Activated B cell treated with CpG ODN at 0.5 μM for 24 hours (primary cell): Measurements from ENCODE around the gene ACSM6. TPM values are rescaled to one million over a fixed set of nuclear protein-coding genes. Genes with fewer than 3 reads are reported as not detected.

Experiments
- ATAC-seq: fragments of 200-7000 bp; cut with Tn5 transposase; one replicate; pipeline ENCODE4 v1.10.0; 2021; ENCODE audit warnings: low read depth, mild to moderate bottlenecking, moderate library complexity
- CTCF ChIA-PET: fragments of 350-600 bp; sonication (Branson Sonifier 250); formaldehyde crosslinking; loops from one replicate; lab custom pipeline; 2021; ENCODE audit warnings: antibody characterized with exemption; lab: Charles Lee
- POLR2A ChIA-PET: fragments of 350-600 bp; sonication (Branson Sonifier 250); formaldehyde crosslinking; loops from one replicate; lab custom pipeline; 2021; ENCODE audit warnings: antibody characterized with exemption; lab: Charles Lee
- DNase-seq: peaks from one replicate; pipeline ENCODE4 v3.0.0; 2022
- H3K27ac Mint-ChIP-seq: one replicate; pipeline ENCODE4 v1.8.0; 2020; ENCODE audit warnings: mixed read lengths
- H3K27me3 Mint-ChIP-seq: one replicate; pipeline ENCODE4 v1.8.0; 2021; ENCODE audit warnings: mixed read lengths
- H3K36me3 Mint-ChIP-seq: one replicate; pipeline ENCODE4 v1.8.0; 2021; ENCODE audit warnings: low read depth, mixed read lengths
- H3K4me1 Mint-ChIP-seq: one replicate; pipeline ENCODE4 v1.8.0; 2021; ENCODE audit warnings: mixed read lengths
- H3K4me3 Mint-ChIP-seq: one replicate; pipeline ENCODE4 v1.8.0; 2020; ENCODE audit warnings: mild to moderate bottlenecking, mixed read lengths
- H3K9me3 Mint-ChIP-seq: one replicate; pipeline ENCODE4 v1.8.0; 2020; ENCODE audit warnings: mixed read lengths
- CTCF ChIP-seq: fragments of 200-600 bp; IDR thresholded peaks from one replicate; pipeline ENCODE4 v1.8.0; 2022; ENCODE audit warnings: antibody characterized with exemption, mild to moderate bottlenecking
- intact Hi-C: fragments of 100-400 bp; cut with micrococcal nuclease; formaldehyde crosslinking; loops from one replicate; pipeline ENCODE4 v1.15.1; 2024
- total RNA-seq: library from RNA; stranded (reverse); gene quantifications from 2 replicates; pipeline ENCODE4 v1.2.3, GENCODE V29; 2022

The ACSM6 gene
- total RNA-seq, 1 donor from 2014 or later = not detected

- no peak for ATAC-seq
- Mint-ChIP-seq H3K27me3 (no peaks in the 10 kb centered on the region), H3K4me1 (peaks cover 43% of the 10 kb centered on the region), H3K4me3 (no peak overlapping the region), H3K27ac (peak overlapping the region; percentile 39), H3K36me3 (peaks cover 84% of the 10 kb centered on the region), H3K9me3 (no peaks in the 10 kb centered on the region)
- TF ChIP-seq CTCF = no peak
- intact Hi-C loops = loop anchor here (10.0 kb wide), 1 partner anchor 346 kb away; no protein-coding TSS in a partner anchor
- DNase-seq = no peak
- ChIA-PET CTCF (interaction anchor here (10.8 kb wide), 1 partner anchor 112 kb away, joined by 338 read pairs; no protein-coding TSS in a partner anchor), POLR2A (interaction anchor here (1.0 kb wide), 1 partner anchor 42 kb away, joined by 3 read pairs; the partner anchor contains the start of gene PDLIM1)
Measured at GRCh38 chr10:95248989-95249388, 55.0 kb downstream of the ACSM6 start.

GRCh38 chr10:95249467-95249866 lies 55.4 kb downstream of the ACSM6 start:
- intact Hi-C loops = loop anchor here (10.0 kb wide), 1 partner anchor 345 kb away; no protein-coding TSS in a partner anchor
- Mint-ChIP-seq H3K27ac (no peak overlapping the region), H3K4me1 (peaks cover 47% of the 10 kb centered on the region)

GRCh38 chr10:95250856-95251255 lies 56.8 kb downstream of the ACSM6 start:
- CTCF ChIA-PET = interaction anchor here (0.9 to 10.8 kb wide), 2 partner anchors 111 to 112 kb away, joined by 5 to 338 read pairs; no protein-coding TSS in a partner anchor
- POLR2A ChIA-PET = interaction anchor here (0.6 kb wide), 1 partner anchor 92 kb away, joined by 7 read pairs; no protein-coding TSS in a partner anchor
- no peak for ATAC-seq
- intact Hi-C loops = no loop called here
- Mint-ChIP-seq H3K36me3 (peaks cover 78% of the 10 kb centered on the region), H3K4me3 (no peak overlapping the region), H3K9me3 (no peaks in the 10 kb centered on the region), H3K4me1 (peaks cover 52% of the 10 kb centered on the region), H3K27me3 (no peaks in the 10 kb centered on the region), H3K27ac (no peak overlapping the region)
- no peak for TF ChIP-seq CTCF
- no peak for DNase-seq

More at GRCh38 chr10:95249467-95249866, 55.4 kb downstream of the ACSM6 start:
- H3K27me3 Mint-ChIP-seq = no peaks in the 10 kb centered on the region
- POLR2A ChIA-PET = interaction anchor here (1.0 kb wide), 1 partner anchor 41 kb away, joined by 3 read pairs; the partner anchor contains the start of gene PDLIM1
- DNase-seq (no peak), ATAC-seq (no peak)
- no peak for TF ChIP-seq CTCF
- no peak overlapping the region for H3K4me3 Mint-ChIP-seq
- CTCF ChIA-PET = interaction anchor here (10.8 kb wide), 1 partner anchor 112 kb away, joined by 338 read pairs; no protein-coding TSS in a partner anchor
- no peaks in the 10 kb centered on the region for H3K9me3 Mint-ChIP-seq
- peaks cover 84% of the 10 kb centered on the region for H3K36me3 Mint-ChIP-seq

GRCh38 chr10:95253007-95253406 lies 59.0 kb downstream of the ACSM6 start:
- DNase-seq (no peak), ATAC-seq (no peak)
- H3K27me3 Mint-ChIP-seq = no peaks in the 10 kb centered on the region
- peaks cover 3% of the 10 kb centered on the region for H3K9me3 Mint-ChIP-seq
- no peak overlapping the region for H3K4me3 Mint-ChIP-seq
- H3K27ac Mint-ChIP-seq = no peak overlapping the region
- POLR2A ChIA-PET = interaction anchor here (0.6 to 1.7 kb wide), 3 partner anchors 12 to 582 kb away, joined by 3 to 6 read pairs (median 3); partner anchors contain the start of gene PDLIM1
- intact Hi-C loops = no loop called here
- H3K36me3 Mint-ChIP-seq = peaks cover 74% of the 10 kb centered on the region
- H3K4me1 Mint-ChIP-seq = peaks cover 38% of the 10 kb centered on the region
- CTCF ChIA-PET = interaction anchor here (1.2 kb wide), 1 partner anchor 110 kb away, joined by 3 read pairs; no protein-coding TSS in a partner anchor
- TF ChIP-seq CTCF = no peak

GRCh38 chr10:95253686-95254085 lies 59.6 kb downstream of the ACSM6 start:
- TF ChIP-seq CTCF = no peak

More at GRCh38 chr10:95253686-95254085, 59.6 kb downstream of the ACSM6 start:
- Mint-ChIP-seq H3K27me3 (no peaks in the 10 kb centered on the region), H3K27ac (no peak overlapping the region), H3K4me1 (peaks cover 38% of the 10 kb centered on the region), H3K9me3 (peaks cover 3% of the 10 kb centered on the region), H3K36me3 (peaks cover 76% of the 10 kb centered on the region), H3K4me3 (no peak overlapping the region)
- intact Hi-C loops = no loop called here
- no peak for DNase-seq
- CTCF ChIA-PET = interaction anchor here (1.2 to 1.4 kb wide), 2 partner anchors 21 to 109 kb away, joined by 3 read pairs; no protein-coding TSS in a partner anchor
- POLR2A ChIA-PET = interaction anchor here (0.6 to 1.7 kb wide), 3 partner anchors 12 to 582 kb away, joined by 3 to 6 read pairs (median 3); partner anchors contain the start of gene PDLIM1
- ATAC-seq = no peak
